OCI-LY7 (cell line): ENCODE results near the gene SYK. TPM values are rescaled to one million over a fixed set of nuclear protein-coding genes. Genes with fewer than 3 reads are reported as not detected.

Experiments used
- BruUV-seq: library from RNA; stranded (reverse); fragments of 400-500 nt; replicated peaks from 2 replicates; lab custom pipeline; 2021; lab: Mats Ljungman, UMichigan
- CTCF ChIA-PET: fragments of 300-600 bp; sonication (Branson Sonifier 250); formaldehyde crosslinking; loops from one replicate; lab custom pipeline; 2022; ENCODE audit warnings: antibody characterized with exemption; ENCODE audit not compliant: unreplicated experiment; lab: Charles Lee
- POLR2A ChIA-PET: fragments of 300-600 bp; sonication (Branson Sonifier 250); formaldehyde crosslinking; loops from one replicate; lab custom pipeline; 2022; ENCODE audit warnings: antibody characterized with exemption; lab: Charles Lee
- DNase-seq: peaks from one replicate; pipeline ENCODE4 v3.0.0-alpha.2; 2015; ENCODE audit warnings: low spot score
- H2AFZ ChIP-seq: fragments of 200-600 bp; sonication (generic), shearing (Covaris generic); 2 replicates; pipeline ENCODE4 v1.6.1; 2014; ENCODE audit warnings: mild to moderate bottlenecking, antibody characterized with exemption, low read length, moderate library complexity
- H3K27ac ChIP-seq: fragments of 200-600 bp; sonication (generic); 2 replicates; pipeline ENCODE4 v1.5.1; 2014; ENCODE audit warnings: mixed run types, low read depth, mild to moderate bottlenecking, moderate library complexity, low read length, inconsistent platforms; ENCODE audit not compliant: poor library complexity, severe bottlenecking
- H3K36me3 ChIP-seq: fragments of 200-600 bp; sonication (generic); 2 replicates; pipeline ENCODE4 v1.6.1; 2014; ENCODE audit warnings: mild to moderate bottlenecking, antibody characterized with exemption, low read length, moderate library complexity, mixed read lengths; ENCODE audit not compliant: insufficient read depth
- H3K4me1 ChIP-seq: fragments of 200-600 bp; sonication (generic); 2 replicates; pipeline ENCODE4 v1.5.1; 2014; ENCODE audit warnings: mild to moderate bottlenecking, low read length; ENCODE audit not compliant: insufficient read depth, poor library complexity, severe bottlenecking
- H3K4me2 ChIP-seq: fragments of 200-600 bp; sonication (generic); 2 replicates; pipeline ENCODE4 v1.6.1; 2014; ENCODE audit warnings: mild to moderate bottlenecking, low read length
- H3K4me3 ChIP-seq: fragments of 200-600 bp; sonication (generic); 2 replicates; pipeline ENCODE4 v1.5.1; 2014; ENCODE audit warnings: mild to moderate bottlenecking, low read depth, low read length; ENCODE audit not compliant: poor library complexity, severe bottlenecking
- H3K79me2 ChIP-seq: fragments of 200-600 bp; sonication (generic); 2 replicates; pipeline ENCODE4 v1.6.1; 2016; ENCODE audit warnings: low read depth, mild to moderate bottlenecking, low read length, moderate library complexity, mixed read lengths; ENCODE audit not compliant: insufficient read depth
- H3K9me2 ChIP-seq: fragments of 200-600 bp; sonication (generic); 2 replicates; pipeline ENCODE4 v1.6.1; 2016; ENCODE audit warnings: mild to moderate bottlenecking, low read length, mixed read lengths; ENCODE audit not compliant: insufficient read depth
- H3K9me3 ChIP-seq: fragments of 200-600 bp; sonication (generic); 2 replicates; pipeline ENCODE4 v1.6.1; 2014; ENCODE audit warnings: mild to moderate bottlenecking, mixed run types, low read length, mixed read lengths
- H4K20me1 ChIP-seq: fragments of 200-600 bp; sonication (generic); 2 replicates; pipeline ENCODE4 v1.6.1; 2014; ENCODE audit warnings: mild to moderate bottlenecking, antibody characterized with exemption, low read length, moderate library complexity, mixed read lengths; ENCODE audit not compliant: insufficient read depth
- EZH2phosphoT487 ChIP-seq: fragments of 200-600 bp; sonication (generic); IDR thresholded peaks from 2 replicates; pipeline ENCODE4 v1.6.1; 2018; ENCODE audit warnings: low read depth, borderline replicate concordance, mild to moderate bottlenecking, mixed run types, antibody characterized with exemption, low read length, moderate library complexity, mixed read lengths
- intact Hi-C: fragments of 100-400 bp; cut with micrococcal nuclease; formaldehyde crosslinking; loops from one replicate; pipeline ENCODE4 v1.10.0; 2022; ENCODE audit not compliant: unreplicated experiment
- total RNA-seq, 2 experiments: library from RNA; depleted of rRNA in 1 of 2; stranded (reverse); fragments of >200 nt in 1 of 2; shearing (Covaris generic) in 1 of 2; gene quantifications; 2 replicates each; pipeline ENCODE4 v1.2.3, GENCODE V29; 2014 to 2022
- TF ChIP-seq, protein P1 (sequence below): fragments of 200-600 bp; sonication (generic); conservative IDR thresholded peaks from 2 replicates; pipeline ENCODE4 v1.5.1; 2014; ENCODE audit warnings: mild to moderate bottlenecking, antibody characterized with exemption, low read length, moderate library complexity, mixed read lengths

SYK gene
- total RNA-seq, 2 experiments from 2014 or later, result 112 to 175 TPM

DNA sequence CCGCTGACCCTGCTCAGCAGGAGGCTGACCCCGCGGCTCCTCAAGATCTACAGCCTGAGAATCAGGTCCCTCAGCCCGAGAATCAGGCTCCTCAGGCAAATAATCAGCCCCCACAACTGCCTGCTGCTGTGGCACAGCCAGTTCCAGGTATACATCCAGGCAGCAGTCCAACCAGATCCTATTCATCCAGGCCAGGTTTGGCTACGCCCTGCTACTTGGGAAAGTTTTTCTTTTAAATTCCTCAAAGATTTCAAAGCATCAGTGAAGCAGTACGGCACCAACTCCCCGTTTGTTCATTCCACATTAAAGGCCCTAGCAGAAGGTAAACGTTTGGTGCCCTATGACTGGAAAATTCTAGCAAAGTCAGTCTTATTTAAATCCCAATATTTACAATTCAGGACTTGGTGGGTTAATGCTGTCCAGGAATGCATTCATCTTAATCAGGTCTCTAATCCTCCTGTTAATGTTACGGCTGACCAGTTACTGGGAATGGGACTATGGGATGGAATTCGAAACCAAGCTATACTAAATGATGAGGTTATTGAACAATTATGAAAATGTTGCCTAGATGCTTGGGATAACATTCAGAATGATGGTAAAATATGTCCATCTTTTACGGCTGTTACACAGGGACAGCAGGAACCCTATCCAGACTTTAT lies 102.3 kb downstream of the SYK start:
- DNase-seq, result no peak
- Histone ChIP-seq H3K4me3 (no peak overlapping the region), H3K9me2 (no peaks in the 10 kb centered on the region), H3K4me2 (no peak overlapping the region), H3K9me3 (no peaks in the 10 kb centered on the region), H3K4me1 (peaks cover 14% of the 10 kb centered on the region), H3K79me2 (no peaks in the 10 kb centered on the region), H4K20me1 (no peaks in the 10 kb centered on the region), H3K27ac (no peak overlapping the region), H2AFZ (no peak overlapping the region), H3K36me3 (peaks cover 30% of the 10 kb centered on the region)
- ChIA-PET CTCF (no interaction called here), POLR2A (interaction anchor here (0.7 kb wide), 1 partner anchor 859 kb away, joined by 3 read pairs; no protein-coding TSS in a partner anchor)
- intact Hi-C loops, result no loop called here
- TF ChIP-seq EZH2phosphoT487, result no peak
- TF ChIP-seq, protein P1, sequence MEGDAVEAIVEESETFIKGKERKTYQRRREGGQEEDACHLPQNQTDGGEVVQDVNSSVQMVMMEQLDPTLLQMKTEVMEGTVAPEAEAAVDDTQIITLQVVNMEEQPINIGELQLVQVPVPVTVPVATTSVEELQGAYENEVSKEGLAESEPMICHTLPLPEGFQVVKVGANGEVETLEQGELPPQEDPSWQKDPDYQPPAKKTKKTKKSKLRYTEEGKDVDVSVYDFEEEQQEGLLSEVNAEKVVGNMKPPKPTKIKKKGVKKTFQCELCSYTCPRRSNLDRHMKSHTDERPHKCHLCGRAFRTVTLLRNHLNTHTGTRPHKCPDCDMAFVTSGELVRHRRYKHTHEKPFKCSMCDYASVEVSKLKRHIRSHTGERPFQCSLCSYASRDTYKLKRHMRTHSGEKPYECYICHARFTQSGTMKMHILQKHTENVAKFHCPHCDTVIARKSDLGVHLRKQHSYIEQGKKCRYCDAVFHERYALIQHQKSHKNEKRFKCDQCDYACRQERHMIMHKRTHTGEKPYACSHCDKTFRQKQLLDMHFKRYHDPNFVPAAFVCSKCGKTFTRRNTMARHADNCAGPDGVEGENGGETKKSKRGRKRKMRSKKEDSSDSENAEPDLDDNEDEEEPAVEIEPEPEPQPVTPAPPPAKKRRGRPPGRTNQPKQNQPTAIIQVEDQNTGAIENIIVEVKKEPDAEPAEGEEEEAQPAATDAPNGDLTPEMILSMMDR, result no peak
- no TSS peak for BruUV-seq

DNA sequence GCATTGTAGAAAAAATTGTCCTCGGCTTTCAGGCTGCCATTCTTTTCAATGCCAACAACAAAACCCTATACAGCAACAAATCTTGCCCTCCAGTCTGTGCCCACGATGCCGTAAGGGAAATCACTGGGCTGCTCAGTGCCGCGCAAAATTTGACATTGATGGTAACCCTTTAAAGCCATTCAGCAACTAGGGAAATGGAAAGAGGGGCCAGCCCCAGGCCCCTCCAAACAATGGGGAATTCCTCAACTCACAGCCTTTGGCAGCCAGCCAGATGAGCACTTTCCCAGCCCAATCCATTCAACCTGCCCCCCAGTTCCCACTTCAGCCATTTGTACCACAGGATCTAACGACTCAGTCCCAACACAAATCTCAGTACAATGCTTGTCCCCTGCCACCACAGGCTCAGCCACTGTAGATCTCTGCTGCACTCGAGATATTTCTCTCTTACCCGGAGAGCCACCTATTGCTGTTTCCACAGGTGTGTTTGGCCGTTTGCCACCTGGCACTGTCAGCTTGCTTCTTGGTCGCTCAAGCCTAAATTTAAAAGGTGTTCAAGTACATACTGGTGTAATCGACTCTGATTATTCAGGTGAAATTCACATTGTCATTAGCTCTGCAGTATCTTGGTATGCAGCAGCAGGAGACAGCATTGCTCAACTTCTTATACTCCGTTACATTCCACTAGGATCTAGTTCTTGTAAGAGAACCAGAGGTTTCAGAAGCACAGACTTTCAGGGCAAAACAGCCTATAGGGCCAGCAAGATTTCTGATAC lies 103.3 kb downstream of the SYK start:
- no peaks in the 10 kb centered on the region for H3K79me2 ChIP-seq
- BruUV-seq, result no TSS peak
- no peaks in the 10 kb centered on the region for H4K20me1 ChIP-seq
- peaks cover 20% of the 10 kb centered on the region for H3K36me3 ChIP-seq
- no peak overlapping the region for H2AFZ ChIP-seq
- H3K4me2 ChIP-seq, result no peak overlapping the region
- peak overlapping the region; percentile 33 for H3K27ac ChIP-seq
- ChIA-PET CTCF (no interaction called here), POLR2A (no interaction called here)
- H3K9me2 ChIP-seq, result no peaks in the 10 kb centered on the region
- no peaks in the 10 kb centered on the region for H3K9me3 ChIP-seq
- intact Hi-C loops, result no loop called here
- H3K4me1 ChIP-seq, result peaks cover 24% of the 10 kb centered on the region
- no peak for TF ChIP-seq EZH2phosphoT487
- TF ChIP-seq, protein P1, result no peak
- peak; percentile 55 for DNase-seq
- H3K4me3 ChIP-seq, result no peak overlapping the region
